Measurements from ENCODE around the gene MEIOB.

MEIOB gene

DNA sequence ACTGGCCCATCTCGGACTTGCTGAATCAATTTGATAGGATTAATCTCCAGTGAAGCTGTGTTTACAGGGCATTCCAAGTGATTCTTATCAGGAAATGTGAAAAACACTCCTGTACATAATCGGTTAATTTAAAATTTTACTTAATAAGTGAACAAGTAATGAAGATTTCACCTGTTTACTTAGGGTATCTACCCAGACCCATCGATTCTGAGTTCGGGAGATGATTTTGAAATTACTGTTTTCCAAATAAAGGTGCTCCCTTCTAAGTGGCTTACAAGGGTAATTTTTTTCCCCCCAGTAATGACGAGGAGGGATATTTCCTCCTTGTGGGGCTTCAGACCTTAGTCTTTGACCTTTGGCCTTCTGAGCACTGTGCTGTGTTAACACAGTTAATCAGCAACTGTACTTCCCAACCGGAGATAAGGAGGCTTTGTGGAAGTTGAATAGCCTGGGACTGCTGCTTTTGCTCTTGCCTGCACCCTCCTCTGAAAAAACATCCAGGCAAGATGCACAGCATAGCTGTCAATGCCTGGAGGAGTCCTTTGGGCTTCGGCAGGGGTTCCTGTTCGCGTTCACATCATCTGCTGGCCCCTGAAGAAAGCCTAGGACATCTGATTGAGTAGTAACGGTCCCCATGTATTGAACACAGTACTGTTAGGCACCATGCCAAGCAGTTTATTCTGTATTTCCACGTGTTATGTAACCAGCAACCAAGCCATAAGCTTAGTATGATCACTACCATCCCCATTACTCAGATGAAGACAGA lies 43.1 kb downstream of the MEIOB start:
- no peak for DNase-seq (ENCODE audit: low spot score)

DNA sequence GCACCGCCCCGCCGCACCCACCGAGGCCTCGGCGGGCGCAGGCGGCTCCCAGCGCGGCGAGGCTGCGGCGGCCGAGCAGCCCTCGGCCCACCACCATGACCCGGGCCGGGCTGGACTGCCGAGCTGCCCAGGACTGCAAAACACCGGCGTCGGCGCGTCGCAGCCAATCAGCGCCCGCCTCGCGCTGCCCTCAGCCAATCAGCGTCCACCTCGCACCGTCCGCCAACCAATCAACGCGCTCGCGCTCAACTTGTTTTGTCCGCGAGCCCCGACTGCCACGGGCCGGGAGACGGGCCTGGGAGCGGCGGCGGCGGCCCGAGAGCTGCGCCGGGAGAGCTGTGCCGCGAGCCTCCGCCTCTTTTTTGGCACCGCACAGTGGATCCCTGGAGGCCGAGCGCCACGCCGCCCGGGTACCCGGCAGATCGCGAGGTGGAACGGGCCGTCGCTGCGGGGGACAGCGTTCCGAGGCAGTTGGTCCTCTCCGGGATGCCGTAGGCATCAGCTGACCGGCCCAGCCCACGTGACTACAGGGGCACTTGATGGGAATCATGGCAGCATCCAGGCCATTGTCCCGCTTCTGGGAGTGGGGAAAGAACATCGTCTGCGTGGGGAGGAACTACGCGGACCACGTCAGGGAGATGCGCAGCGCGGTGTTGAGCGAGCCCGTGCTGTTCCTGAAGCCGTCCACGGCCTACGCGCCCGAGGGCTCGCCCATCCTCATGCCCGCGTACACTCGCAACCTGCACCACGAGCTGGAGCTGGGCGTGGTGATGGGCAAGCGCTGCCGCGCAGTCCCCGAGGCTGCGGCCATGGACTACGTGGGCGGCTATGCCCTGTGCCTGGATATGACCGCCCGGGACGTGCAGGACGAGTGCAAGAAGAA lies 45.0 kb downstream of the MEIOB start, which contains the start of the genes FAHD1 and HAGH:
FAHD1 (plus strand) TSS at position 516 of the 883 bp plus-strand sequence; CDS start at position 549, 33 bp downstream.
HAGH (minus strand) TSS at position 135 of the 883 bp plus-strand sequence; CDS start at position 97, 38 bp downstream.
- peak; percentile 99 for DNase-seq (ENCODE audit: low spot score)

DNA sequence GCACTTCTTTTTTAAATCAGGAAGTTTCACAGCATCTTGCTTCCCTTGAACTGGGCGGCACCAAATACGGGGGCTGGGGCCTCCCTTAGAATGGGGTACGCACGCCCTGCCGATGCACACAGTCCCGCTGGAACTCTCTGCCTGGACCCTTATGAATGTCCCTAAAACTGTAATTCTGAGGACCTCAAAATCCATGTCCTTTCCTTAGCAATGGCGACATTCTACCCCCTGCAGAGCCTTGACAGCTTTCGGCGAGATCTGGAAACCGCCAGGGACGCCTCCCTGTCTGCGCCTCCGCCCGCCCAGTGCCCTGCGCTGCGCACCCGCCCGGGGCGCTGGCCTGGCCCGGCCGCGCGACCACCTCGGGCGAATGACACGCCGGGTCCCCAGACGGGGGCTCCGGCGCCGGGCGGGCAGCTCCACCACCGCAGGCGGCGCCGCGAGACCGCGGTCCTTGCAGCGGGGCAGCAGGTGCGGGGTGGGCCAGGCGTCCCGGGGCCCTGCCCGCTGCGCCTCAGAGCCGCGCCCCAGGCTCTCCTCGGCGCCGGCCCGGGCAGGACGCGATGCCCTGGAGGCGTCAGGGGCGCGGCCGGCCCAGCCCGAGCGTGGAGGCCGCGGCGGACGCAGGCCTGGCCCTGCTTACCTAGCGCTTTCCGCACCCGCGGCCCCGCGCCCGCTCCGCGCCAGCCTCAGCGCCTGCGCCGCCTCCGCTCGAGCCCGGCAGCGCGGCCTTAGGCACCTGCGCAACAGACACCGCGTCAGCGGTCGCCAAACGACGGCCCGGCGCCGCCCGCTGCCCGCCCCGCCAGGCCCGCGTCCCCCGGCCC lies 45.9 kb downstream of the MEIOB start:
- peak; percentile 62 for DNase-seq (ENCODE audit: low spot score)

DNA sequence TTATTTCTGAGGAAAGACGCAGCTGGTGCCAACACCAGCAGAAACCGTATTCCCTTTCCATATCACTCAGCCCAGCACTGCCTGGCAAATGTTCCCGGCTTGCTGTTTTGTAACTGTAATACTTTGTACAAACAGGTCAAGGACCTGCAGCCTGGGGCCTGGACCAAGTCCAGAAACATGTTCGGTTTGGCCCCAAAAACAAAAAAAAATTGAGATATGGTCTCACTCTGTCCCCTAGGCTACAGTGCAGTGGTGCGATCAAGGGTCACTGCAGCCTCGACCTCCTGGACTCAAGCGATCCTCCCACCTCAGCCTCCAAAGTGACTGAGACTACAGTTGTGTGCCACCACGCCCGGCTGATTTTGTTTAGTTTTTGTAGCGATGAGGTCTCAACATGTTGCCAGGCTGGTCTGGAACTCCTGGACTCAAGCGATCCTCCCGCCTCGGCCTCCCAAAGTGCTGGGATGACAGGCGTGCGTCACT lies 46.5 kb downstream of the MEIOB start:
- DNase-seq (ENCODE audit: low spot score): no peak

DNA sequence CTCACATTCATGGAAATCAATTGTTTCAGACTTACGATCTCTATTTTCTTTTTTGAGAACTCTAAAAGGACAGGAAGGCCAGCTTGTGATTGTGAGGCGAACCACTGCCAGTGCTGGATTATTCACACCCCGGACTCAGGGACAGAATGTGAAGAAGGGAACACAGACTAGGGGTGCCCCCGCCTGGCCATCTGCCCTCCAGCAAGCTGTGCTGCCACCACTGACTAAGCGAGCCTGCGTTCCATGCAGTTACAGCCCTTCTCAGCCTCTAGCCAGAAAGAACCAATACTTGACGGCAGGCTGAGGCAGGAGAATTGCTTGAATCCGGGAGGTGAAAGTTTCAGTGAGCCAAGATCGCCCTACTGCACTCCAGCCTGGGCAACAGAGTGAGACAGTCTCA lies 48.1 kb downstream of the MEIOB start:
- peak; percentile 47 for DNase-seq (ENCODE audit: low spot score)

DNA sequence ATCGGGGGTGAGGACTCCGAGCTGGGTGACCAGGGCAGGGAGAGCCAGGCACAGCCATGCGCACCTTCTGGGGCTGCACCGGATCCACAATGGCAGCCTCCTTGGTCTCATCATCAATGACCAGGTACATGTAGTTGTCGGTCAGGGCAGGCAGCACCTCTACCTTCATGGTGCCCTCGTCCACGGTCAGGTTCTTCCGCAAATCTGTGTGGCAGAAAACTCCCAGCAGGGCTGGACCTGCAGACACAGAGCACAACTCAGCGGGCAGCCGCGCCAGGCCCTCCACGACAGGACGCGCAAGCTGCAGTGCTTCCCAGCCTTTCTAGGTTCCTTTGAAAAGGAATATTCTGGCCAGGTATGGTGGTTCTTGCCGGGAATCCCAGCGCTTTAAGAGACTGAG lies 49.2 kb downstream of the MEIOB start:
- no peak for DNase-seq (ENCODE audit: low spot score)

DNA sequence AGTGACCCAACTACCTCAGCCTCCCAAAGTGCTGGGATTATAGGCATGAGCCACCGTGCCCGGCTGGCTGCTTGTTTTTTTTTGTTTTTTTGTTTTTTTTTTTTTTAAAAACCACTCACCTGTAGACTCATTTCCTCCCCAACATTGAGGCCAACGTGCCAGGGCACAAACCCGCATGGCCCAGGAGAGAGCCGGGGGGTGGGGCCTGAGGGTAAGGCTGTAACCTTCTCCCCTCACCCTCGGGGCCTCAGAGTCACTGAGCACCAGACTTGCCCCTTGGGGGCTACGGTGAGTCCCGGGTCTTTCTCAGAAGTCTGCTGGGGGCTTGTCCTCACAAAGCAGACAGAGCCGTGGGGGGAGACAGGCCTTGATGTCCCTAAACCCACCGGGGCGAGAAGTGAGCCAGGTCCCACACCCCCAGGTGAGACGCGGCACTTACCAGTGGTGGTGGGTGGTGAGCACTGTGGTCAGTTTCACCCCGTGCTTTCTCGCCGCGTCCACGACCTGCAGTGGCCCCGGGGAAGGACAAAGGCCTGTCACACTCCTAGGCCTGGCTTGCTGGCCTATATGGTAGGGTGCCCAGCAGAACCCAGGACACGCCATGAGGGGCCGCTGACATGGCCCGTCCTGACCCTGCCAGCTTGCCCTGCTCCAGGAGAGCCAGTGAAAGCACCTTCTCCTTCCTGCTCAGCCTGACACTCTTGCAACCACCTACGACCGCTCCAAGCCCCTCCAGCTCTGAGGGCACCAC lies 49.9 kb downstream of the MEIOB start:
- DNase-seq (ENCODE audit: low spot score): no peak

DNA sequence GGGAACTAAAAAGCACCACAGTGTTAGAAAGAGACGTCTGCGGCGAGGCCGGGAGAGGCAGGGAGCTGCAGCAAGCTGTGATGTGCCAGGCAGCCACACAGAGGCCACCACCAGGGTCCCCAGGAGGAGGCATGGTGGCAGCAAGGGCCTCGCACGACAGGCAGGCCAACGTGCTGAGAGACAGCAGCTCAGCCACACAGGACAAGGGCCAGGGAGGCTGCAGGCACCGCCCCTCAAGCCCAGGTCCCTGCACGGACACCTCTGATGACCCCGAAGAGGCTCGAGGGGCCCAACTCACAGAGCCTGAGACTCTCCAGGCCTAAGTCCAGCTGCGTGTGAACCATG lies 51.0 kb downstream of the MEIOB start:
- DNase-seq (ENCODE audit: low spot score): no peak

DNA sequence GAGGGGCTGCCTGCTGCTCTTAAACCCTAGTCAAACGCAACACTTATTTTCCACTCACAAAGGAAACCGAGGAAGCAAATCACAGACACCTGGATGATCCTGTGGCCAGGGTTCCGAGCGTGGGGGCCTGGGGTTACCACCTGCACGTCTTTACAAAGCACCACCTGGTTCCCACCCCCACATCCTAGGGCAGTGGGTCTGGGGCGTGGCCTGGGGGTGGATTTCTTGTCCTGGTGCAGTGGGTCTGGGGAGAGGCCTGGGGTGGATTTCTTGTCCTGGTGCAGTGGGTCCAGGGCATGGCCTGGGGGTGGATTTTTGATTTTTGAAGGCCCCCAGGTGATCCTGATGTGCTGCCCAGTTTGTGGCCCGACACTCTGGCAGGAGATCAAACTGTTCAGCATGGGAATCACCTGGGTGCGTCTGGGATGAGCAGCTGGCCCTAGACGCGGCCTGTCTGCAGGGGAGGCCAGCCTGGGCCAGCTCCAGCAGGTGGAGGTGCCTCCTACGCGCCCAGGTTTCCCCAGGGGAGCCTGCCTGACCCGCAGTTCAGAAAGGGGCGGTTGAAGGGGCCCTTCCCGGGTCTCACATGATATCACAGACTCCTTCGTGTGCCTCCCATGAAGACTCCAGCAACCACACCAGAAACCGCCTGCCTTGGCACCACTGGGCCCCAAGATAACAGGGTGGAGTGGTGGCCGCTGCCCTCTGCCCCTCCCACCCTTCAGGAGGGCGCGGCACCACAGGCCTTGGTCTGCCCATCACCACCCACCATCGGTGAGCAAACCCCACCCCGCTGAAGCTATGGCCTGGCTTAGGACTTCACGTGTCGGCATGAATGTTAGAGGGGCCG lies 51.6 kb downstream of the MEIOB start:
- no peak for DNase-seq (ENCODE audit: low spot score)

DNA sequence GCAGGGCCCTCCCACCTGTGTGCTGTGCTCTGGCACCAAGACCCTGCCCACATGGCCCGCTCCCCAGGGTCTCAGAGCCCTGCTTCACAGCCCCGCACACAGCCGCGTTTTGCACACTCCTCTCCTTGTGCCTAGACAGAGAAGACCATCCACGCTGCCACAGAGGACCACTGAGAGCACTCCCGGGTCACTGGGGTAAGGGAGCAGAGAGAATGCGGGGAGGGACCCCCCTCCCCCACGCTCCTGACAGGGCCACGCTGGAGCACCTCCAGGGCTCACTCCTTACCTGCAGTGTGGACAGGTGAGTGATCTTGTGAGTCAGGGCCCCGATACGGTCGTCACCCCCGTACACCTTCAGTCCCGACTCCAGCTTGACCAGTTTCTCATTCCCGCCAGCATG lies 52.4 kb downstream of the MEIOB start:
- DNase-seq (ENCODE audit: low spot score): no peak

DNA sequence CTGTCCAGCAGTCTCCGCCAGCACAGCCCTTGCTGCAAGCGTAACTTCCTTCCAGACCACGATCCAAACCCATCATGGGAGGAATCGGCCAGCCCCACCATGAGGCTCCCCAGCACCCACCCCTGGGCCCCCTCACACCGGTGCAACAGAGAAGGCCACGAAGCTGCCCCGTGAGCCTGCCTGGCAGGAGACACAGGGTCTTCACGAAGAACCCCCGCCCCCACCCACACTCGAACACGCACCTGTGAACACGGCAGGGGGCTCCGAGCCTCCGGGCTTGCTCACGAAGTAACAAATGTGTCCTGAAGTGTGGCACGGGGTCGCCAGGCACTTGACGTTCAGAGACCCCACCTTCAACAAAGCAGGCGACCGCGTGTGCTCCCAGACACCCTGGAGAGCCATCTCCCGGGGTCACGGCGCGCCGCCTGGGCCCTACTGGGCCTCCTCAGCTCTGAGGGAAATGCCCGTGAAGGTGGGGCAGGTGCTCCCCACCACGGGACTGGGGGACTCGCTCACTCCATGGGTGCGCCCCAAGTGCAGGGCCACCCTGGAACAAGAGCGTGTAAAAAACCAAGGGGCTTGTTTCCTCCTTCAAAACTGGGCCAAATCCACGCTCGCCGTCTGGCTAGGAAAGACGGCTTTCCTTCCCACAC lies 53.0 kb downstream of the MEIOB start:
- no peak for DNase-seq (ENCODE audit: low spot score)

DNA sequence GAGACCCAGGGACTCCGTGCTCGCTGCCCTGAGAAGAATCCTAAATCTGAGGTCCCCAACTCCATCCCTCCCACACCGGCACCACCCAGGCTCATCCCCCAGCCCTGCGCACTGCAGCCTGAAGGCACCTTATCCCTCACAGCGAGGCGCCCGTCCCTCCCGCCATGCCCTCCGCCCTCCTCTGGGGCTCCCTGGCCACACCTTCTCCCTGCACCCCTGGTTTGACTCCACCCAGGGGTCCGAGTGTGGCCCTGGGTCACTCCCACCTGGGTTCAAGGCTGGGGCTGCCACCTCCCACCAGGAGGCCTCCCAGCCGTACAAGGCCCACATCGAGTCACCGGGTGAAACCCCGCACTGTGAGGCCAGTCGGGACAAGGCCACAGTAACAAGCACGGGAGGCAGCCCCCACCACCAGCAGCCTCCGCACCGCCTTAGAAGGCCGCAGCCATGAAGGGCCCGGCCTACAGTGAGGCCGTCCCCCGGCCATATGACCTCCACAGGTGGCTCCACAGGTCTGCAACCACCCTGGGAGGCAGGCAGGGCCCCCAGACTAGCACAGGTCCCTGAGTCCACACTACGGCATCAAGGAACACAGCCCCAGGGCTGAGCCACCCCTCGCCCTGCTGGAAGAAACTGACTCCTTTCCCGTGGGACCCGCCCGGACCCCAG lies 53.6 kb downstream of the MEIOB start:
- no peak for DNase-seq (ENCODE audit: low spot score)

DNA sequence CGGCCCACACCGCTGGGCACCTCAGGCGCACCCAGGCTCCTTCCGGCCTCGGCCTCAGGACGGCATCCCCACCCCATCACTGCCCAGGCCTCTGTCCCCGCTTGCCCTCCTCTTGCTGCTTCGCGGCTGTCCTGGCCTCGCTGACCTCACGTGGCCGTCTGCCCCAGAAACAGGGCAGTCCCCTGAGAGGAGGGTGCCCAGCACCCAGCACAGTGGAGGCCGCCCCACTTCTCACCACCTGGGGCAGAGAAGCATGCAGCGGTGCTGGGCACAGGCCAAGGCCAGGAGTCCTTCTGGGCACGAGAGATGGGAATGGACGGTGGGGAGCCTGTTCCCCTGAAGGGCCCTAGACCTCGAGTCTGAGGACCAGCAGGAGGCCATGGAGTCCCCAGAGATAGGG lies 54.2 kb downstream of the MEIOB start:
- DNase-seq (ENCODE audit: low spot score): no peak

DNA sequence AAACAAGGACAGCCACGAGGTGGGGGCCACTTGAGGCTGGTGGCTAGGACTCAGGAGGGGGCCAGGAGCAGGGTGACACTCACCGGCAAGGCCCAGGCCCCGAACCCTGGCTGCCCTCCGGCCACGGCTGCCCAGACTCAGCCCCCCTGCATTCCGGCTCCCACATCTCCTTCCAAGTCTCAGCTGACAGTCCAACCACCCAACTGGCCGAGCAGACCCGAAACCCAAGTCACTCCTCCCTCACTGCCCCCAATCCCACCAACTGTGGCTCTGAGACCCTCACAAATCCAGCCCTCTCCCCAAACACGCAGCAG lies 54.7 kb downstream of the MEIOB start:
- DNase-seq (ENCODE audit: low spot score): no peak

DNA sequence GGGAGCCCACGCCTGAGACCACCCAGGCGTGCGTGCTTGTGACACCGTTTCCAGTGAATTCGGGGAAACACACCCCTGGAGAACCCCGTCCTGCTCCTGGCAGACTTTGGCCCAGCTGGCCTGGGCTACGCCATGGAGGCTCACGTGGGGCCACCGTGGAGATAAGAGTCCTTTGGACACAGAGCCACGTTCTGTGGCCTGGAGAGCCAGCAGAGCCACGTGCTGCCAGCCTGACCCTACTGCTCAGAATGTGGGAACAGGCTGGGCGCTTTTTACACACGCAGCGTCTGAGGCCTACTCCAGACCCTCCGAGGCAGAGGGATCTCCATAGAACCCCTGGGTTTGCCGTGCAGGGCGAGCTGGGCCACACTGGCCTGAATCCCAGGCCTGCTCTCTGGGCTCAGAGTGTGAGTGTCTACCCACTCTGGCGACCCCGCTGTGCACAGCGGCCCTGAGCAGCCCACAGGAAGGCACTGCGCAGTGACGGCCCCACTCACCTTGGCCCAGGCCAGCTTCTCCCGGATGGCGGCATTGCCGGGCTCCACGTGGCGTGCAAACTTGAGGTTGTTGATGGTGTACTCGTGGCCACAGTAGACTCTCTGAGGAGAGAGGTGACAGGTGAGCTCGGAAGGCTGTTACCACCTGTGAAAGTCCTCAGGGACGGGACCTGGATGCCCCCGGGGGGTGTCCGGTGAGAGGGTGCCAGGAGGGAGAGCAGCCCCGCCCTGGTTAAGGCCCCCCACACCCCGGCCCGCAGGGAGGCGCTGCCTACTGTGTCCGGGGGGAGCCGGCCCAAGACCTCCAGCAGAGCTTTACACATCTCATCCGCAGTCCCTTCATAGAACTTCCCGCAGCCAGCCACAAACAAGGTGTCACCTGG lies 55.3 kb downstream of the MEIOB start:
- no peak for DNase-seq (ENCODE audit: low spot score)

DNA sequence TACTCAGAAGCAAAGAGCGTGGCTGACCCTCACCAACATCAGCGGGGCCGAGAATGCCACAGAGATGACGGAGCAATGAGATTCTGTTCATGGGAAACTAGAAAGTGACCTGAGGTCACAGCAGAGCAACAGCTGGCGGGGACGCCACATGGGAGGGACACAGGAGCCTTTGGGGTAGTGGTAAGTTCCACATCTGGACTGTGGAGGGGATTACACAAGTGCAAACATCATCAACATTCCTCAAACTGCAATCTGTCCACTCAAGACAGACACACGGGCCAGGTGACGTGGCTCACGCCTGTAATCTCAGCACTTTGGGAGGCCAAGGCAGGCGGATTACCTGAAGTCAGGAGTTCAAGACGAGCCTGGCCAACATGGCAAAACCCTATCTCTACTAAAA lies 56.5 kb downstream of the MEIOB start:
- no peak for DNase-seq (ENCODE audit: low spot score)

DNA sequence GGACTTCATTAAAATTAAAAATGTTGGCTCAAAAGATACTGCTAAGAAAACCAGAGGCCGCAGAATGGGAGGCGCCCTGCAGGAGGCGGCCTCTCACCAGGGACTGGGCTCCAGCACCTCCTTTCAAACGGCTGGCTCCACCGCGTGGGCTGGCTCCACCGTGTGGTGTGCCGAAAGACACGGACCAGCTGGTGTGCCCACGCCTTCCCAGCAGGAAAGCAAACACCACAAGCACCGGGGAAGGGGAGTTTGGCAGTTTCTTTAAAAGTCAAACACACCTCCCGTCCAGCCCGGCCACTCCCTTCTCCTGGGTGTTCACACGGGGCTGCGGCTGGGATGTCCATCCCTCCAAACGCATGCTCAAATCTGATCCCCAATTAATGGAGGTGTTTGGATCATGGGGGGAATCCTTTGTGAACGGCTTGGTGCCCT lies 59.2 kb downstream of the MEIOB start:
- DNase-seq (ENCODE audit: low spot score): peak; percentile 63

DNA sequence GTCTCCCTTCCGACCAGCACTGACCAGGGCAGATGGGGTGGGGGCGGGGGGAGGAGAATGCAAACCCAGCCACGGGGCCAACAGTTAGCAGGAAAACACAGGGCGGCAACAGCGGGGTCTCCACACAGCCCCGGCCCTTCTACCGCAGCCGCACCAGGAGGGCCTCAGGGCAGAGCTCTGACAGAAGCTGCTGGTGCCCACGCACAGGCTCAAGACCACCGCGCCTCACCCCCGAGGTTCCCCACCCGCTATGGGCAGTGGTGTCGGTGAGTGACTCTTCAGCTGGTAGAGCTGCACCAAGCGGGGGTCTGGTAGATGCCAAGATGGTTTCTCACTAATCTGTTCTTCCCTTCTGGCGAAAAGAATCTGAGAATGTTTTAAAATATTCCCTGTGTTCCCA lies 61.4 kb downstream of the MEIOB start:
- no peak for DNase-seq (ENCODE audit: low spot score)

DNA sequence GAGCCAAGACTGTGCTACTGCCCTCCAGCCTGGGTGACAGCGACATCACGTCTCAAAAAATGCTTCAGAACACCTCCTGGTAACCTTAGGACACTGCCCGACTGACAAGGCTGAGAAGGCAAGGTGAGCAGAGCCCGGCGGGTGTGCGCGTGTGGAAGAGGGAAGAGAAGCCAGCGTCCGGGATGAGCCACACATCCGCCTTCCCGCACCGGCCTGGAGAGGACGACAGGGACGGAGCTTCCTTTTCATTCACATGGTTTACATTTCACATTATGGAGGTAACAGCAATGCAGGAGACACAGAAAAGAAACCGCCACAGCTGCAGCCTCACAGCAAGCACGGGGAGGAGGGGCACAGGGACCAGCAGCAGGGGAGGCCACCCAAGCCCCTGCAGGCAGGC lies 61.9 kb downstream of the MEIOB start:
- no peak for DNase-seq (ENCODE audit: low spot score)
